ENCODE data around the gene OR52E6. TPM values are rescaled to one million over a fixed set of nuclear protein-coding genes. Genes with fewer than 3 reads are reported as not detected.

OR52E6 gene
- total RNA-seq, 1 experiment from 2014 or later: not detected

GRCh38 chr11:5865826-5866225 is 24.1 kb upstream of the OR52E6 start:
- Histone ChIP-seq H3K9me3 (ENCODE audit: control insufficient read depth in 1 of 2, insufficient read depth in 1 of 2, low read depth in 1 of 2, low read length in 2 of 2) (no peaks in the 10 kb centered on the region), H3K27ac (ENCODE audit: low read depth, low read length) (no peak overlapping the region), H3K27me3 (ENCODE audit: insufficient read depth, low read length) (peaks cover 37% of the 10 kb centered on the region), H3K79me2 (ENCODE audit: insufficient read depth, low read length) (no peaks in the 10 kb centered on the region), H2AFZ (ENCODE audit: low read depth, low read length, poor library complexity, severe bottlenecking) (no peak overlapping the region), H3K9ac (ENCODE audit: low read length) (no peak overlapping the region), H3K4me2 (ENCODE audit: low read length) (no peak overlapping the region), H3K9me2 (ENCODE audit: insufficient read depth) (no peaks in the 10 kb centered on the region), H3K36me3 (ENCODE audit: control insufficient read depth in 1 of 2, insufficient read depth in 2 of 2, low read length in 2 of 2) (no peaks in the 10 kb centered on the region), H3K4me3 (replicated peaks in 1 of 2; ENCODE audit: low read depth in 1 of 2, low read length in 2 of 2) (no peak overlapping the region), H4K20me1 (ENCODE audit: insufficient read depth) (no peaks in the 10 kb centered on the region), H3K4me1 (ENCODE audit: control insufficient read depth in 1 of 2, insufficient read depth in 2 of 2, low read length in 2 of 2) (no peaks in the 10 kb centered on the region)
- CTCF ChIA-PET: no interaction called here
- TF ChIP-seq CEBPB (IDR thresholded peaks at IDR 0.05; ENCODE audit: low read depth) (no peak), MAX (IDR thresholded peaks at IDR 0.05) (no peak)
- ATAC-seq (no peak), DNase-seq (ENCODE audit: low read depth, low spot score) (no peak)
- intact Hi-C loops (cut with micrococcal nuclease): no loop called here
- no TSS peak for BruUV-seq (replicated peaks)
- POLR2A ChIA-PET: no interaction called here
- RAD21 ChIA-PET (ENCODE audit: low non-redundant PET in 1 of 2, low total read pairs in 2 of 2, uncharacterized antibody in 2 of 2, unreplicated experiment in 2 of 2): no interaction called here

DNA sequence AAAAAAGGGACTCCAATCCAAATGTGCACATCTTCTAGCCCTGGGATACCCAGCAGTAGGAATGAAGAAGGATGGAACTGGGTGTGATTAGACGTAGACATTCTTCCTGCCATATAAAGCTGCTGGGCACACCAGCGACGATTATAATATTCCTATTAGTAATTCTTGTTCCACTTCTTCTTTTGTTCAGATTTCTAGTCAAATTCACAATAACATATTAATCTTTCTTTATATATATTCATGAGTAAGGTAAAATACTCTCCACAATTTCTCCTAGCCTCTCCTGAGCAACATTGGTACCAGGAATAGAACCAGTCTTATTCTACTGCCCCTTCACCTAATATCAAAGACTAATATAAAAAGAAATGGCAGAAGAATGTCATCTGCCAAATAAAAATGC is 15.9 kb upstream of the OR52E6 start, which contains the start of gene OR52E8:
TSS of gene OR52E8 (minus strand) at position 101 of the 400 bp plus-strand sequence. CDS start at position 101, 0 bp downstream.
- RAD21 ChIA-PET (ENCODE audit: low non-redundant PET in 1 of 2, low total read pairs in 2 of 2, uncharacterized antibody in 2 of 2, unreplicated experiment in 2 of 2): no interaction called here
- ATAC-seq (no peak), DNase-seq (ENCODE audit: low read depth, low spot score) (no peak)
- H3K4me2 ChIP-seq (ENCODE audit: low read length): no peak within 1 kb of the TSS
- H3K27me3 ChIP-seq (ENCODE audit: insufficient read depth, low read length): peaks cover 49% of the 10 kb centered on the region
- no peak within 1 kb of the TSS for H3K27ac ChIP-seq (ENCODE audit: low read depth, low read length)
- no peaks in the 10 kb centered on the region for H3K9me2 ChIP-seq (ENCODE audit: insufficient read depth)
- intact Hi-C loops (cut with micrococcal nuclease): no loop called here
- TF ChIP-seq SP1 (IDR thresholded peaks at IDR 0.05; ENCODE audit: low read depth) (no peak), FOSL1 (IDR thresholded peaks at IDR 0.05; ENCODE audit: low read depth) (no peak), YY1 (IDR thresholded peaks at IDR 0.05; ENCODE audit: extremely low read depth, insufficient replicate concordance, low read depth, low read length) (no peak), POLR2AphosphoS5 (IDR thresholded peaks at IDR 0.05; ENCODE audit: low read depth, low read length) (no peak), POLR2A (IDR thresholded peaks at IDR 0.05; ENCODE audit: borderline replicate concordance, extremely low read depth, insufficient read depth, insufficient read length) (no peak), ZFX (IDR thresholded peaks at IDR 0.05) (no peak), CBX3 (IDR thresholded peaks at IDR 0.05; ENCODE audit: low read depth) (no peak), SRF (IDR thresholded peaks at IDR 0.05; ENCODE audit: low read depth) (no peak), EGR1 (IDR thresholded peaks at IDR 0.05; ENCODE audit: low read depth) (no peak), TCF7L2 (IDR thresholded peaks at IDR 0.05; ENCODE audit: borderline replicate concordance, extremely low read depth, insufficient read depth, insufficient read length) (no peak), SIN3A (IDR thresholded peaks at IDR 0.05; ENCODE audit: low read depth) (no peak)
- no TSS peak for BruUV-seq (replicated peaks)
- no peak within 1 kb of the TSS for H2AFZ ChIP-seq (ENCODE audit: low read depth, low read length, poor library complexity, severe bottlenecking)
- H3K4me3 ChIP-seq (replicated peaks in 1 of 2; ENCODE audit: low read depth in 1 of 2, low read length in 2 of 2): no peak within 1 kb of the TSS
- H3K79me2 ChIP-seq (ENCODE audit: insufficient read depth, low read length): no peaks in the 10 kb centered on the region
- no peak within 1 kb of the TSS for H3K9ac ChIP-seq (ENCODE audit: low read length)
- CTCF ChIA-PET: no interaction called here
- no peaks in the 10 kb centered on the region for H4K20me1 ChIP-seq (ENCODE audit: insufficient read depth)
- POLR2A ChIA-PET: no interaction called here
- no peaks in the 10 kb centered on the region for H3K4me1 ChIP-seq (ENCODE audit: control insufficient read depth in 1 of 2, insufficient read depth in 2 of 2, low read length in 2 of 2)
- no peaks in the 10 kb centered on the region for H3K9me3 ChIP-seq (ENCODE audit: control insufficient read depth in 1 of 2, insufficient read depth in 1 of 2, low read depth in 1 of 2, low read length in 2 of 2)
- H3K36me3 ChIP-seq (ENCODE audit: control insufficient read depth in 1 of 2, insufficient read depth in 2 of 2, low read length in 2 of 2): no peaks in the 10 kb centered on the region

Data from HCT116 (cell line).